Right lobe of liver (tissue), 6 donors: Measurements from ENCODE around the gene HSD17B3. TPM values are rescaled to one million over a fixed set of nuclear protein-coding genes. Genes with fewer than 3 reads are reported as not detected.

Experiments
- ATAC-seq, 4 donors: fragments of 200-7000 bp; cut with Tn5 transposase; one replicate each; pipeline ENCODE4 v1.9.1; 2020; ENCODE audit warnings: mild to moderate bottlenecking in 4 of 4, moderate library complexity in 4 of 4
- DNase-seq, 3 donors: peaks; one replicate each; pipeline ENCODE4 v3.0.0-alpha.2; 2020
- H3K27ac ChIP-seq, 3 donors: fragments of 200-600 bp; one replicate each; pipeline ENCODE4 v1.8.0; 2022
- H3K27me3 ChIP-seq, 2 donors: fragments of 200-600 bp; one replicate each; pipeline ENCODE4 v1.8.0; 2022
- H3K36me3 ChIP-seq, 4 donors: fragments of 200-600 bp; sonication (generic) in 1 of 4; one replicate each; pipeline versions ENCODE4 v1.5.1 to v1.8.0; 2017 to 2022; ENCODE audit warnings: control low read depth in 1 of 4
- H3K4me1 ChIP-seq, 4 donors: fragments of 200-600 bp; sonication (generic) in 1 of 4; one replicate each; pipeline versions ENCODE4 v1.5.1 to v1.8.0; 2017 to 2022; ENCODE audit warnings: control low read depth in 1 of 4
- H3K4me3 ChIP-seq, 3 donors: fragments of 200-600 bp; one replicate each; pipeline ENCODE4 v1.8.0; 2022
- H3K9me3 ChIP-seq, 4 donors: fragments of 200-600 bp; sonication (generic) in 1 of 4; one replicate each; pipeline versions ENCODE4 v1.5.1 to v1.8.0; 2017 to 2022; ENCODE audit warnings: control low read depth in 1 of 4
- POLR2A ChIP-seq: fragments of 450-650 bp; IDR thresholded peaks from one replicate; pipeline ENCODE4 v1.6.1; 2017; ENCODE audit warnings: antibody characterized with exemption, mild to moderate bottlenecking
- WGBS: methylation state at CpG from one replicate; pipeline ENCODE4 v1.1.6; 2018; ENCODE audit warnings: low coverage, low lambda C conversion rate; ENCODE audit not compliant: insufficient coverage; ENCODE audit errors: missing lambda C conversion rate; 5-methylcytosine and 5-hydroxymethylcytosine counted together
- intact Hi-C, 2 donors: fragments of 100-400 bp; cut with DNase I; formaldehyde crosslinking; loops; one replicate each; pipeline versions ENCODE4 v1.11.2 to v1.14.1; 2022
- total RNA-seq, 6 experiments: library from RNA; depleted of rRNA in 2 of 6; stranded (reverse); fragments of >200 nt in 2 of 6; fragmentation: NEBNext Ultra II Directional in 3 of 6; extraction: Animal tissue kit (Norgen Biotek cat#: 25700) in 3 of 6; gene quantifications; one replicate each; pipeline versions ENCODE4 v1.1.0 to v1.2.4, GENCODE V29; 2016 to 2023
- TF ChIP-seq, protein P1 (sequence below), 4 donors: fragments of 200-600 bp in 3 of 4; fragments of 450-650 bp in 1 of 4; IDR thresholded peaks; one replicate each; pipeline versions ENCODE4 v1.5.1 to v1.8.0; 2016 to 2022; ENCODE audit warnings: antibody characterized with exemption in 4 of 4, mild to moderate bottlenecking in 2 of 4
- donor health status: DM: no; HTN: yes; CAD: no.
- donor health status: DM: no; HTN: no; CAD: no.
- donor health status: DM: no; HTN: no; CAD: no.
- donor health status: DM: no; HTN: yes; CAD: no.
- donor health status: DM: no; HTN: yes; CAD: no.

HSD17B3 gene
- total RNA-seq, 6 experiments from 2014 or later: 1.8 to 4.4 (median 3.1) TPM; not detected in 2

DNA sequence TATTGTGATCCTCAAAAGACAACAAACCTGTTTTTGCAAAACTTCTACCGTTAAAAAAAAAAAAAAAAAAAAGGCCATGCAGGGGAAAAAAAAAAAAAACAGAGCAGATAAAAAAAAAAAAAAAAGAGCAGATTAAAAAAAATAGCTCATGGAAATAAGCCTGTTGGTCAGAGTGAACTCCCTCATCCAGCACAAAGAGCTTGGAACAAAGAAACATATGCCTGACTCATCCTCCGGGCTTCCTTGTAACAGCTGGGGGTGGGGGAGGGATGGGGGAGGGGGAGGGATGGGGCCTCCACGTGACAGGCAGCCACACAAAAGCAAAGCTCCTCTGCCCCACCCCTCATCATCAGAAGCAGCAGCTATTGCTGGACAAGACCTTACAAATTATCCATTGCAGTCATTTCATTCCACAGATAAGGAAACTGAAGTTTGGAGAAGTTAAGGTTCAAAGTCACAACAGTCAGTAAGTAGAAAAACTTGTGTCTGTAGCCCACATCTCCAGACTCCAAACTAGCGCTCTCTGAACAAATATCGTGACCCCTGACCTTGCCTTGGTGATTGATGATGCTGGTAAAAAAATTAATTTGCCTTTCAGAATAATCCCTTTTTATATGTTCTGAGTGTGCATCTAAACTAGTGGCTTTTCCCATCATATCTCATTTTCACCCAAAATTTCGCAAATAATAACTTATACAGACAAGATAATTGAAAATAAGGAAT lies 42.6 kb upstream of the HSD17B3 start:
- Histone ChIP-seq H3K27ac (no peak overlapping the region), H3K27me3 (no peaks in the 10 kb centered on the region), H3K36me3 (peaks cover 0 to 10% (median 0%) of the 10 kb centered on the region in 4 donors), H3K4me3 (no peak overlapping the region), H3K9me3 (no peaks in the 10 kb centered on the region), H3K4me1 (peaks cover 0 to 38% (median 12%) of the 10 kb centered on the region in 4 donors)
- ATAC-seq: peak; percentile 29 to 53 (median 39)
- no peak for DNase-seq
- intact Hi-C loops: loop anchor here in 1 of 2 donors (5.0 kb wide), 1 partner anchor 38 kb away; the partner anchor contains the start of gene SLC35D2
- 50% methylated on average over 5 of the region's 6 CpGs for WGBS
- no peak for TF ChIP-seq POLR2A
- TF ChIP-seq, protein P1, sequence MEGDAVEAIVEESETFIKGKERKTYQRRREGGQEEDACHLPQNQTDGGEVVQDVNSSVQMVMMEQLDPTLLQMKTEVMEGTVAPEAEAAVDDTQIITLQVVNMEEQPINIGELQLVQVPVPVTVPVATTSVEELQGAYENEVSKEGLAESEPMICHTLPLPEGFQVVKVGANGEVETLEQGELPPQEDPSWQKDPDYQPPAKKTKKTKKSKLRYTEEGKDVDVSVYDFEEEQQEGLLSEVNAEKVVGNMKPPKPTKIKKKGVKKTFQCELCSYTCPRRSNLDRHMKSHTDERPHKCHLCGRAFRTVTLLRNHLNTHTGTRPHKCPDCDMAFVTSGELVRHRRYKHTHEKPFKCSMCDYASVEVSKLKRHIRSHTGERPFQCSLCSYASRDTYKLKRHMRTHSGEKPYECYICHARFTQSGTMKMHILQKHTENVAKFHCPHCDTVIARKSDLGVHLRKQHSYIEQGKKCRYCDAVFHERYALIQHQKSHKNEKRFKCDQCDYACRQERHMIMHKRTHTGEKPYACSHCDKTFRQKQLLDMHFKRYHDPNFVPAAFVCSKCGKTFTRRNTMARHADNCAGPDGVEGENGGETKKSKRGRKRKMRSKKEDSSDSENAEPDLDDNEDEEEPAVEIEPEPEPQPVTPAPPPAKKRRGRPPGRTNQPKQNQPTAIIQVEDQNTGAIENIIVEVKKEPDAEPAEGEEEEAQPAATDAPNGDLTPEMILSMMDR (IDR thresholded peaks at IDR 0.05): no peak

DNA sequence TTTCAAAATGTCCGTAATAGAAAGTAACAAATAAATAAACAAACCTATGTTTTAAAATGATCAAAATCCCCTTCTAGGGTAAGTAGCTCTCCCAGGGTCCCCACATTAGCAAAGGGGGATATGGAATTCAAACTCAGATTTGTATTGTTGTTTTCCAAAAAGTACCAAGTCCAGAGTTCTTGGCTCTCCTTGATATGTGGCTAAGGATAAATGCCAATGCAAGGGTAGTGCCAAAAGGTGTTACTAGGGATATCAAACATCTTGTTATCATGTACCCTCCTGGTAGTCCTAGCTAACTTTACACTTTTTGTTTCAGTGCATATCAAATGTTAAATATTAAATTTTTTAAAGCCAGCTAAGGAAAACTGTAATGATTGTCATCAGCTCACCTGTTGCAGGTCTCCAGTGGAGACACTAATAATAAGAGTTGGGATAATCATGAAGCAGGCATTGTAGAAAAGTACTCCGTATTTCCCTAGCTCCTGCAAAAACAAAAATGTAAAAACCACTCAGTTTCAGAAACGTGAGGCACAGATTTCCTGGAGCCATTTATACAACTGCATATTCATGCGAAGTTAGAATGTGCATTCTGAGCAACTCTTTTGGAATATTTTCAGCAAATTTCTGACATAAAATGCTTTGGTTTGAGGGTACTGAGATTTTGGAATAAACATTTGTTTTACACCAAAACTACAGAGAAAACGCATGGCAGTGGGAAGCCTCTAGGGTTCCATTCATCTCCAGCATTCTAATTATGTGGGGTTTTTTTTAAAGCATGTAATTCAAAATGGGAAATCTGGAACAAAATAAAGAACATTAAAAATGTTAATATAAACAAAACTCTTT lies 41.8 kb upstream of the HSD17B3 start:
- intact Hi-C loops: no loop called here
- Histone ChIP-seq H3K27ac (peak overlapping the region in 1 of 3 donors; percentile 44), H3K27me3 (no peaks in the 10 kb centered on the region), H3K4me3 (no peak overlapping the region), H3K9me3 (no peaks in the 10 kb centered on the region), H3K4me1 (peaks cover 0 to 45% (median 12%) of the 10 kb centered on the region in 4 donors), H3K36me3 (peaks cover 0 to 5% (median 0%) of the 10 kb centered on the region in 4 donors)
- no peak for DNase-seq
- TF ChIP-seq POLR2A: no peak
- ATAC-seq: peak in 1 of 4 donors; percentile 48
- 73% methylated on average over 5 of the region's 5 CpGs for WGBS

DNA sequence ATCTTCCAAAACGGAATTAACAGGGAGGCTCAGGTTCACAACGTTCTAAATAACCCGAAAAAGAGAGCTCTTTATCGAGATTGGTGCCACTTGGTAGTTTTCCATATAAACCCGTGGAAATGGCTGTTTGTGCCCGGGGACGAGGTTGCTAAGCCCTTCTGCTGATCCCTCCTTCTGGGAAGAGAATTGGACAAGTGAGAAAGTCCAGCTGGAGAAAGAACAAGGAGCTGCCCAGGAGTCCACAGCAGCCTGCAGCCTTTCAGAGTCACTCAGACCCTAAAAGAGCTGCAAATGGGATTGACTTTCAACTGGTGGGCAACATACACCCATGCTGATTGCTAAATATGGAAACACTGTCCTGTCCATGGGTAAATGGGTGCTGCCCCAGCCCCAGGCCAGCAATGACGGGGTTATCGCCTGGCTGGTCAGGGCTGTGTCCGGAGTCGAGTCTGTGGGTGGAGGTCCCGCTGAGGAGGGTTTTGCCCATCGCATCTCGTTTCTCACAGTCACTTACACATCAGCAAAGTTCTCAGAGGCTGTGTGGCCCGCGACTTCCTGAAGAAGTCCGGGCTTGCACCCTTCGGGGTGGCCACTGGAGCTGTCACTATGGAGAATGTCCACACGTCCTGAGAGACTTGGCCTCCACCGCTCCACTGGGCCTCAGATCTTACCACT lies 40.7 kb upstream of the HSD17B3 start:
- no peaks in the 10 kb centered on the region for H3K9me3 ChIP-seq
- H3K27me3 ChIP-seq: no peaks in the 10 kb centered on the region
- intact Hi-C loops: no loop called here
- no peak for DNase-seq
- H3K4me3 ChIP-seq: no peak overlapping the region
- WGBS: 82% methylated on average over 14 of the region's 20 CpGs
- peaks cover 0 to 5% (median 0%) of the 10 kb centered on the region in 4 donors for H3K36me3 ChIP-seq
- H3K27ac ChIP-seq: peak overlapping the region; percentile 14 to 51 (median 44)
- TF ChIP-seq, protein P1 (IDR thresholded peaks at IDR 0.05): no peak
- no peak for TF ChIP-seq POLR2A
- ATAC-seq: peak in 1 of 4 donors; percentile 9
- peaks cover 0 to 45% (median 12%) of the 10 kb centered on the region in 4 donors for H3K4me1 ChIP-seq

DNA sequence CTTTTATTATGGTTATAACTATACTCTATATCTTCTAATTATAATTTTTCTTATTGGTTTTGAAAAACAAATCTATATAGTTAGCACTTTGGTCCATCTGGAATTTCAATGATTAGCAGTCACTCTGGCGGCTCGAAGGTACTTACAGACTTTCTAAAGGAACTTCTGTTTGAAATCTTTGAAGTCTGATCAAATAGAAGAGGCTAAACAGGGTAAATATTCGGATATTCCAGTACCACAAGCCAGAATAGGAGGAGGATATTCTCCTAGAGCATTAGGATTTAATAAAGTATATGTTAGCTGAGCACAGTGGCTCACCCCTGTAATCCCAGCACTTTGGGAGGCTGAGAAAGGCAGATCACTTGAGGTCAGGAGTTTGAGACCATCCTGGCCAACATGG lies 38.7 kb upstream of the HSD17B3 start:
- no peak for TF ChIP-seq POLR2A
- TF ChIP-seq, protein P1 (IDR thresholded peaks at IDR 0.05): no peak
- WGBS: 86% methylated on average over 3 of the region's 3 CpGs
- H3K27ac ChIP-seq: peak overlapping the region; percentile 28 to 71 (median 70)
- no peak overlapping the region for H3K4me3 ChIP-seq
- ATAC-seq: no peak
- no peaks in the 10 kb centered on the region for H3K9me3 ChIP-seq
- H3K27me3 ChIP-seq: no peaks in the 10 kb centered on the region
- peaks cover 0 to 5% (median 0%) of the 10 kb centered on the region in 4 donors for H3K36me3 ChIP-seq
- intact Hi-C loops: no loop called here
- no peak for DNase-seq
- H3K4me1 ChIP-seq: peaks cover 0 to 45% (median 12%) of the 10 kb centered on the region in 4 donors
